GM18870 (cell line): ENCODE results near the gene MED8.

ENCODE experiments used
- ATAC-seq: cut with Tn5 transposase; IDR thresholded peaks from one replicate; pipeline ENCODE4 v1.9.1; 2021; ENCODE audit warnings: moderate library complexity; ENCODE audit not compliant: unreplicated experiment

The MED8 gene

DNA sequence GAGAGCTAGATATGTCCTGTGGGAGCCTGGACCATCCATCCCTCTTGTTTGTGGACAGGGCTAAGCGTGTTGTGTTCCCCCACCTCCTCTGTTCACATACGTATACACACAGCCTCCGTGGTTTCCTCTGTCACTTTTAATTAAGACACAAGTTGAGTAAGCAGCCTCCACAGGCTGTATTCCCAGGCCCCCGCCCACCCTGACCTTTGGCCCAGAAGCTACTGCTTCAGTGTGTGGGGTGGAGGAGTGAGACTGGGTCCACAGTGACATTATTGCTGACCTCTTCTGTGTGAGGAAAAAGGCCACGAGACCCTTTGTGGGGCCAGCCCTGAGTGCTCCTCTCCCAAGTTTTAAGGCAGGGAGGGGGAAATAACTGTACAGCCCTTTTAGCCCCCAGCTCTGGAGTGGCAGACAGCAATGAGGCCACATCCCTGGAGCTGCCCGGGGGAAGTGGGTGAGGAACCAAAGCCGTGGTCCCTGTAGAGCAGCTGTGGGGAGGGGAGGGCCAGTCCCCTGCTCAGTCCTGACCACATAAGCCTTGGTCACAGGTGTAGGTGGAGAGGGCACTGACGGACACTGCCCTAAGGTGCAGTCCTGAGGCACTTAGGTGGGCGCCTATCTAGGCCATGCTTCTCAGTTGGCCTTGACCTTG is 26.2 kb downstream of the MED8 start:
- no peak for ATAC-seq

DNA sequence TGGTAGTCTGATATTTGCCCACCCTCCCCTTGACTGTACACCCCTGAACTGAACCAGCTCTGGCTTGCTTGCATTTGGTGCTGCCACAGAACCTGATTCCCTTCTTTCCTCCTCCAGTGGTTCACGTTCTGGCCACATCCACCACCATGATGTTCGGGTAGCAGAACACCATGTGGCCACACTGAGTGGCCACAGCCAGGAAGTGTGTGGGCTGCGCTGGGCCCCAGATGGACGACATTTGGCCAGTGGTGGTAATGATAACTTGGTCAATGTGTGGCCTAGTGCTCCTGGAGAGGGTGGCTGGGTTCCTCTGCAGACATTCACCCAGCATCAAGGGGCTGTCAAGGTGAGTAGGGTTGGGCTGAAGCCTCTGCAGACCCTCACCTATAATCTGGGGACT is 29.0 kb downstream of the MED8 start:
- no peak for ATAC-seq

DNA sequence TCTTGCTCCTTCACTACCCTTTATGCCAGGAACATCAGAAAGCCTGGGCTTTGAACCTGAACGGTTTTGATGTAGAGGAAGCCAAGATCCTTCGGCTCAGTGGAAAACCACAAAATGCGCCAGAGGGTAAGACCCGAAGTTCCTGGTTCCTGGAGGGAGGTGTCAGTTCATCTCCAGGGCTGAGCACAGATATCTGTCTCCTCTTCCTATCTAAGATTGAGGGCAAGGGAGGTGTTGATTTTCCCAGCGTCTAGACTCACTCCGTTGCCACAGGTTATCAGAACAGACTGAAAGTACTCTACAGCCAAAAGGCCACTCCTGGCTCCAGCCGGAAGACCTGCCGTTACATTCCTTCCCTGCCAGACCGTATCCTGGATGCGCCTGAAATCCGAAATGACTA is 29.9 kb downstream of the MED8 start:
- no peak for ATAC-seq

DNA sequence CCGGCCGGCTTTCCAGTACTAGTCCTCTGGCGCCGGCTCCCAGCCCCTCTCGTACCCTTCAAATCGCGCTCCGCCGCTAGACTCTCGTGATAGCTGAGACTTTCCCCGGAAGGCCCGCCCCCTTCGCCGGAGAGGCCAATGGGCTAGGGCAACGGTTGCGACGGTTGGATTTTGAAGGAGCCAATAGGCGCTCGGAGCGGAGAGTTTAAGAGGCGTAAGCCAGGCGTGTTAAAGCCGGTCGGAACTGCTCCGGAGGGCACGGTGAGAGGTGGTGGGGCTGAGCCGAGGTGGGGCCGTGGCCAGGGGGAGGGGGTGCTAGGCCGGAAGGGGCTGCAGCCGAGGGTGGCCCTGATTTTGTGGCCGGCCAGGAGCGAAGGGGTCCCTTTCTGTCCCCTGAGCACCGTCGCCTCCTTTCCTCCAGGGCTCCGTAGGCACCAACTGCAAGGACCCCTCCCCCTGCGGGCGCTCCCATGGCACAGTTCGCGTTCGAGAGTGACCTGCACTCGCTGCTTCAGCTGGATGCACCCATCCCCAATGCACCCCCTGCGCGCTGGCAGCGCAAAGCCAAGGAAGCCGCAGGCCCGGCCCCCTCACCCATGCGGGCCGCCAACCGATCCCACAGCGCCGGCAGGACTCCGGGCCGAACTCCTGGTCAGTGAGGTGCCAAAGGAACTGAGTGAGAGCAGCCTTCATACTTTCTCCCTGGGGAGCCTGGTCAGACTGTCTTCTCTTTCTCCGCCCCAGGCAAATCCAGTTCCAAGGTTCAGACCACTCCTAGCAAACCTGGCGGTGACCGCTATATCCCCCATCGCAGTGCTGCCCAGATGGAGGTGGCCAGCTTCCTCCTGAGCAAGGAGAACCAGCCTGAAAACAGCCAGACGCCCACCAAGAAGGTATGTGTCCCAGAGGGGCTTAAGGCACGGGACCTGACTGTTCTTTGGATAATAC is 30.6 kb downstream of the MED8 start, which contains the start of gene CDC20:
Gene CDC20 (plus strand): TSS at position 236 of the 948 bp plus-strand sequence. CDS start 235 bp downstream, at position 471.
- ATAC-seq: peak; percentile 90

DNA sequence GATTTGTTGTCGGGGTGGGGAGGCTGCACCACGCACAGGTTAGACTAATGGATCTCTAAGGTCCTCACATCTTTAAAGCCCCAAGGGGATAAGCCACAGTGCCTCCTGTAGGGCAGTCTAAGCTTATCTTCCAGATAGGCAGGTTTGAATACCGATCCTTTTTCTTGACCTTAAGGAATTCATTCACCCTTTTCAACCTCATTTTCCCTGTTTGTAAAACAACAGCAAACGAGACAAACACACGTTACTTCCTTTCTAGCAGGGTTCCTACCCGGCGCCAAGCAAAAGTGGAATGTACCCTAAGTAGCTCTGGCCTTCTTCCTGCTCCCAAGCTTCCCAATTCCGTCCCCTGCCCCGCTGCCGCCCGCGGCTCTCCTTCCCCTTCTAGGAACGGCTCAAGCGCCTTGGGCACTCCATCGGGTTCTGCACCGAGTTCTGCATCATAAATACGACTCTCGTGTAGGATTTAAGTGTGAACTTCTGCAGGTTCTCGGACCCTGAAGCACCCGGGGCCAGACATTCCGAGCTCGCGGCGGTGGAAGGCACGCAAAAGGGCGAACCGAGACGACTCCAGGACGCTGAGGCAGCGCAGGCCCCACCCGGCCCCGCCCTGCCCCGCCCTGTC is 31.4 kb downstream of the MED8 start:
- ATAC-seq: peak; percentile 6

DNA sequence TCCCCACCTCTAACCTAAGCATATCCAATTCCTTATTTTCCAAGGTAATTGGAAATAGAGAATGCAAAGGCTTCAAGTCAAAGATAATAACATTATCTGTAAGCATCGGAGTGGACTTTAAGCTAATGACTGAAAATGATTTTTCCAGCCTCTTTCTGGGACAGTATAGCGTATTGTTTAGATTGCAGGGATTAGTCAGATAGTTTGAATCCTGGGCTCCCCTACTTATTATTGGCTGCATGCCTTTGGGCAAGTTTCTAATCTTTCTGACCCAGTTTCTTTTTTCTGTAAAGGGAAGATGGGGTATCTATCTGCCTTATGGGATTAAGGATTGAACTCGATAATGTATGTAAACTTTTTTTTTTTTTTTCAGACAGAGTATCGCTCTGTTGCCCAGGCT is 32.3 kb downstream of the MED8 start:
- ATAC-seq: no peak

DNA sequence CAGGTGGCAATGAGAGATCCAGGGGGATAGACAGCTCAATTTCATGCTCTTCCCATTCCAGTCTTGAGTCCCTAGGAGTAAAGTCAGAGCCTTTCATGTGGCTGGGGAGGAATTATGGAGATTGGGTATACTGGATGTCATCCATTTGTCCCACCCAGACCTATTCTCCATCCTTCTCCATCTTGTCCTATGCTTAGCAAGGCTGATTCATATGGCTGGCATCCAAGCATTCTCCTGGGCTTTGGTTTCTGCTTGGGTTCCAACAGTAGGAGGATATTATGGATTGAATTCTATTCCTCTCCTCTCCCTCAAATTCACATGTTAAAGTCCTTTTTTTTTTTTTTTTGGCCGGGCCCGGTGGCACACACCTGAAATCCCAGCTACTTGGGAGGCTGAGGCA is 34.7 kb downstream of the MED8 start:
- no peak for ATAC-seq

DNA sequence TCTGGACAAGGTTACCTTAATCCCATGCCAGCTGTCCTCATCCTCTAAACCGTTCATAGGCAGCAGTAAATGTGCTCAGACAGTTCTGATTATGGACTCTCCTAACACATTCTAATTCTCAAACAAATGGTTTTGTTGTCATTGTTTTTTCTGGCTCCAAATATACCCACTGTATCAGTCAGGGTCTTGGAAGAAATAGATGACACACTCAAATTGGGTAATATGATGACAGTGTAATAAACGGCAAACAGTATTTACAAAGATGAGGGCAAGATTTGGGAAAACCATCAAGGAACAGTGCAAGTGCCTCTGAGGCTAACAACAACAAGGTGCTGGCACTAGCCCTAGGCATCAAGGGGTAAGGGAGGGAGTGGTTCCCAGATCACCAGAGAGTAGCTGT is 35.1 kb downstream of the MED8 start:
- ATAC-seq: no peak

DNA sequence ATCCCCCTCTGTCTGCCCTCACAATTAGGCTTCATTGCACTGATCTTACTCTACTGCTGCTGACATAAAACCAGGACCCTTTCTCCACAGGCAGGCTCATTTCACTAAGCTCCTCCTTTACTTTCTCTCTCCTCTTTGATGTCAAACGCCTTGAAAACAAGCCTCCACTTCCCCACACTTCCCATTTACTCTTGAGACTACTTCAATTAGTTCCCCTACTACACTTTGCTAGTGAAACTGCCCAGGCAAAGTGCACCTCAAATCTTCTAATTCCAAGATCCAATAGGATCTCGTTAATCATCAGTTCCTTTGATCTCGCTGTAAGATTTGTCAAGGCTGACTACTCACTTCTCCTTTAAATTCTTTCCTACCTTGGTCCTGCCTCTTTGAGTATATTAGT is 36.7 kb downstream of the MED8 start:
- no peak for ATAC-seq

DNA sequence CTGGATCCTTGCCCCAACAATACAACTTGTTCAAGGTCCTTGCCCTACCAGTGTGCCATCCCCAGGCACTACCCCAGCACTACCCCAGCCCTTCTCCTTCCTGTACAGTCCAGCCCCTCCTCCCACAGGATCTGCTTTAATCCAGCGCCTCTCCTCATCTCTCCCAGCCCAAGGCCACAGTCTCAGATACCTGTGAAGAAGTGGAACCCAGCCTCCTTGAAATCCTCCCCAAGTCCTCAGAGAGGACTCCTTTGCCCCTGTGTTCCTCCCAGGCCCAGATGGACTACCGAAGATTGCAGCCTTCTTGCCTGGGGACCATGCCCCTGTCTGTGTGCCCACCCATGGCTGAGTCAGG is 37.3 kb downstream of the MED8 start:
- no peak for ATAC-seq

DNA sequence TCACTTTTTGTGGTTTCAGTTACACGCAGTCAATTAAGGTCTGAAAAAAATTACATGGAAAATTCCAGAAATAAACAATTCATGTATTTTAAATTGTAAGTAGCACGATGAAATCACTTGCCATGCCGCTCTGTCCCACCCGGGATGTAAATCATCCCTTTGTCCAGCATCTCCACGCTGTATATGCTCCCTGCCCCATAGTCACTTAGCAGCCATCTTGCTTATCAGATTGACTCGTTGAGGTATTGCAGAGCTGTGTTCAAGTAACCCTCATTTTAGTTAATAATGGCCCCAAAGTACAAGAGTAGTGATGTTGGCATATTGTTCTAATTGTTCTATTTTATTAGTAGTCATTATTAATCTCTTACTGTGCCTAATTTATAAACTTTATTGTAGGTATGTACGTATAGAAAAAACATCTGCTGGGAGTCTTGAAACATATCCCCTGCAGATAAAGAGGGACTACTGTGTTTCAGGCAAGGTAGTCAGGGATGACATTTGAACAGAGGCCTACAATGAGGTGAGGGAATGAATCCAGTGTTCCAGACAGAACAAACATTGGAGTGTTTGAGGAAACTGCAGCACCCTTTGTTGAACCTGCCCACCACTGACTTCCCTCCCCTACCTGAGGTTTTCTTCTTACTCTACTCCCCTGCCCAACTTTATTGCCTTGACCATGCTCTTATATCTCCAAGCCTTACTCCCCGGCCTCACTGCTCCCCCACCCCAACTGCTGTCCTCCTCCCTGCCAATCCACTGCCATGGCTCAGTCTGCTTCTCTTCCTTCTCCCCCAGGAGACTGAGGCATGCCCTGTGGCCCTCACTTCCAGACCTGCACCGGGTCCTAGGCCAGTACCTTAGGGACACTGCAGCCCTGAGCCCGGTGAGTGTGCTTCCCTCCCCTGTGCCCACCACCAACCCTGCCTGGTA is 37.9 kb downstream of the MED8 start:
- no peak for ATAC-seq

DNA sequence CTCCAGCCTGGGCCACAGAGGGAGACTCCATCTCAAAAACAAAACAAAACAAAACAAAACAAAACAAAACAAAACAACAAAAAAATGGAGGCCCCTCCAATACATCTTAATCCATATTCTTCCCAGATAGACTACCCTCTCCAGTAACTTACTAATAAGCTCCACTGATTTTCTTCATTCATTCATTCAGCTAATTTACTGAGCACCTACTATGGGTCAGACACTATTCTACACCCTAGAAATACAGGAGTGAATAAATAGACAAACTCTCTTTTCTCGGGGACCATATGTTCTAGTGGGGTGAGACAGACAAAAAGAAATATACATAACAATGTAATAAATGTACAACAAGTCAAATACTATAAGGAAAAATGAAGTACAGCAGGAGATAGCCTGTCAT is 38.6 kb downstream of the MED8 start:
- ATAC-seq: no peak

DNA sequence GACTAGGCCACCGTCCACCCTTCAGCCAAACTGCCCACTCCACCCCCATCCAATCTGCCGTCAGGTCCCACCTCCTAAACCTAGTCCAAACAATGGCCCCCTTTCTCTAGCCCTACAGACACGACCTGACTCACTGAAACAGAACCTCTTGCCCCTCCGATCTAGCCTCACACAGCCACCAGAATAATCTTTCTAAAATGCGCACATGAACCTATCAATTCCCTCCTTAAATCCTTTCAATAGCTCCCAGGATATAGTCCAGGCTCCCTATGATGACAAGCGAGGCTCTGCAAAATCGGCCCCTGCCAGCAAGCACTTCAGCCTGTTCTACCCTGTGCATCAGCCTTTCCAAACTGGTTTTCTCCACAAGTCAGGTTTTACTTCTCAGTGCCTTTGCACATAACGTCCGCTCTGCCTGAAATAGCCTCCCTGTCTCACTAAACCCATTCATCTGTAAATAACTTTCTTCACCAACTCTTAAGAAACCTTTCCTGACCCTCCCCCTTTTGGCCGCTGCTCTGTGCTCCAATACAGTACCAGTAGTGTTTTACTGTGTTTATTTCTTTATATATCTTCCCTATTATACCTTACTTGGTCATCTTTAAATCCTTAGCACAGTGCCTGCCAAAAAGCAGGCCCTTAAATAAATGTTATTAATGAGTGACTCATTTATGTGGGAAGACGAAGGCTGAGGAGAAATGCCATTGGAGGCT is 39.9 kb downstream of the MED8 start:
- no peak for ATAC-seq

DNA sequence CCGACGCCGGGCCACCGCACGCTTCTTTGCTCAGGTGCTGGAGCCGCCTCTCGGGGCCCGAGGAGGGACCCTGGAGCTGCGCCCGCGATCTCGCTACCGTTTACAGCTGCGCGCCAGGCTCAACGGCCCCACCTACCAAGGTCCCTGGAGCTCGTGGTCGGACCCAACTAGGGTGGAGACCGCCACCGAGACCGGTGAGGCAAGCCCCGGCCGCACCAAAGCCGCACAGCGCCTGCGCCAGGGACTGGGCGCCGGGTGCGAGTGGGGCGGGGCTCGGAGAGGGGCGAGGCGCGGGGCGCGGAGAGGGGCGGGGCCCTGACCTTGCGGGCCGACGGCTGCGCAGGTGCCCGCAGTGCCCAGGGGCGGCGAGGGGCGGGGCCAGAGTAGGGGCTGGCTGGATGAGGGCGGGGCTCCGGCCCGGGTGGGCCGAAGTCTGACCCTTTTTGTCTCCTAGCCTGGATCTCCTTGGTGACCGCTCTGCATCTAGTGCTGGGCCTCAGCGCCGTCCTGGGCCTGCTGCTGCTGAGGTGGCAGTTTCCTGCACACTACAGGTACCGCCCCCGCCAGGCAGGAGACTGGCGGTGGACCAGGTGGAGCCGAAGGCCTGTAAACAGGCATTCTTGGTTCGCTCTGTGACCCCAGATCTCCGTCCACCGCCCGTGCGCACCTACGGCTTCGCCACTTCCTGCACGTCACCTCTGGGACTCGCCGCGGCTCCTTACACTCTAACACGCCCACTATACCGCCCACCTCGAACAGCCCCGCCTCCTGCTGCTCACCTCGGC is 40.6 kb downstream of the MED8 start:
- no peak for ATAC-seq

DNA sequence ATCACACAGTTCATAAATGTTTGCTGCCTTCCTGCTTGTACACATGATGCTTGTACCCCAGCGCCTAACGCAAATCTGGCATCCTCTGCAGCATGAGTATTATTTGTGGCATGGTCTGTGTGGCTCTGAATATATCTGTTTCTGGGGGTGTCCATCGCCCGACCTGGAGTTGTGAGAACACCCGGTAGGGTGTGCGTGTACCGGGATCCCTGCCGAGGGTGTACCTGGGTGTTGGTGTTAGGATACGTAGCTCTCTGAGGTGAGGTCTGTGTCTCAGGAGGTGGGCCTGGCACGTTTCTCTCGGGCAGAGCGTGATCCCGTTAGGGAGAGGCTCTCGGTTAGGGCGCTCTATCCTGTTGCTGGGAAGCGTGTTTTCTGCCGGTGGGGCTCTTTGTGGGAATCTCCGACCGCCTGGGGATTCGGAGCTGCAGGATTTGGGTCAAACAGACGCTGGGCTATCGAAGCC is 41.2 kb downstream of the MED8 start:
- ATAC-seq: no peak

DNA sequence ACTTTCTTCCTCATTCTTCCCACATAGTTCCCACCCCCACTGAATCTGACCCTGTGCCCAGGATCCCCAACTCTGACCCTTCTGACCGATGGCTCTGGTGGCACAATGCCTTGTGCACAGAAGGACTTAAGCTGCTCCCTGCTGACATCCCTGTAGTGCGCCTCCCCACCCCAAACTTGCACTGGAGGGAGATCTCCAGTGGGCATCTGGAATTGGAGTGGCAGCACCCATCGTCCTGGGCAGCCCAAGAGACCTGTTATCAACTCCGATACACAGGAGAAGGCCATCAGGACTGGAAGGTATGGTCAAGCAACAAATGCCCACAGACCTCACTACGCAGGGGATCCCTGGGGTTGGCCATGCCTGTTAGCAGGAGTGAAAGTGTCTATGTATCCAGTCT is 43.0 kb downstream of the MED8 start:
- ATAC-seq: no peak

DNA sequence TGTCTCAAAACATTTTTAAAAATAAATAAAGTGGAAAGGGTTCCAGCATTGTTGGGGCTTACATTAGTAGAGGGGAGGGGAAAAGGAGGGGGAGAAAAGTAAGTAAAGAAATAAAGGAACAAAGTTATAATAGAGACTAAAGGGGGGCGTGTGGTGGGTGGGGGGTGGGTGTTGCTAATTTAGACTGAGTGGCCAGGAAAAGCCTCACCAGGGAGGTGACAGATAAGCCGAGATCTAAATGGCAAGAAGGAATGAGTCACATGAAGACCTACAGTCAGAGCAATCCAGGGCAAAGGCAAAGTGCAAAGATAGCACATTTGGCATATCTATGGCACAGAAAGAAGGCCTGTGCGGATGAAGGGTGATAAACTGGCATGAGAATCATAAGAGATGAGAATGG is 44.5 kb downstream of the MED8 start:
- ATAC-seq: no peak

DNA sequence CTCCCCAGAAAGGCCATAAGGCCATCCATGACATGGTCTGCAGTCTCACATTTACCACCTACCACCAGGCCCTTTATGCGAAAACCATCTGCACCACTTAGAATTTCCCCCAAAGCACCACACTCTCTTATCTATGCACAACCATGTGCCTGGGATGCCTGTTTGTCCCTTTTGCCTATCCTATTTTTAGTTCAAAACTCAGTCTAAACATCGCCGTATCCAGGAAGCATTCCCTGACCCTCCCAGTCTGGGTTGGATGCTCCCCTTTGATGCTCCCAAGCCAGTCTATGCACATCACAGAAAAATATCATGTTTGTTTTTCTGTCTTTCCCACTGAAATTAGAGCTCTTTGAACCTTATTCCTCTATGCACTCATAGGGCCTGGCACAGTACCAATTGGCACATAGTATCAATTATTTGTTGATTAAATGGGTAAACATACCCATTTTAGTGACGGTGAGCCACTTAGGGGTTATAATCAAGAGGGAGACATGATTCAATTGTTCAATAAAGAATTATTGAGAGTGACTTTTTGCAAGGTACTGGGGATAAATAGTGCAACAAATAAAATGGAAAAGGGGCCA is 45.2 kb downstream of the MED8 start:
- no peak for ATAC-seq

DNA sequence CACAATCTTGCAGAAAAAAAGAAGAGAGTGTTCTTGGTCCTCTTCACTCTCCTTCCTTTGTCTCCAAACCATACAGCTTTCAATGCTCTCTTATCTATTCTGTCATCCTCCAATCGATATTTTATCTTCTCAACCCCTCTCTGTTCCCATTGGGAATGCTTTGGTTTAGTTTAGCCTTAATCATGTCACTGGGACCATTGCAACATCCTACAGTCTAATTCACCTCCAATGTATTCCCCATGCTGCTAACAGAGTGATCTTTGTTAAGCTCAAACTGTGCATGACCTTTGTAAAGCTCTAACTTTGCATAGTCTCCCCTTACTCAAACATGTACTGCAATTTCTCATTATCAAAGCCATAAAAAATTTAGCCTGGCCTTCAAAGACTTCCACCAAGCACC is 49.0 kb downstream of the MED8 start:
- ATAC-seq: no peak
